Stimulated activated CD4-positive, alpha-beta T cell treated with anti-CD3 and anti-CD28 coated beads, Interleukin-4, amount 100 ng/mL, for 24 hours (primary cell): ENCODE results near the gene GAGE12D.
"Not testable (repeated sequence)": the region's sequence is repeated elsewhere in the genome, so short reads cannot be mapped to it uniquely, and the experiment has no call there.

Experiments
- DNase-seq: peaks from one replicate; pipeline ENCODE4 v3.0.0-alpha.2; 2020

Gene GAGE12D, protein sequence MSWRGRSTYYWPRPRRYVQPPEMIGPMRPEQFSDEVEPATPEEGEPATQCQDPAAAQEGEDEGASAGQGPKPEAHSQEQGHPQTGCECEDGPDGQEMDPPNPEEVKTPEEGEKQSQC

DNA sequence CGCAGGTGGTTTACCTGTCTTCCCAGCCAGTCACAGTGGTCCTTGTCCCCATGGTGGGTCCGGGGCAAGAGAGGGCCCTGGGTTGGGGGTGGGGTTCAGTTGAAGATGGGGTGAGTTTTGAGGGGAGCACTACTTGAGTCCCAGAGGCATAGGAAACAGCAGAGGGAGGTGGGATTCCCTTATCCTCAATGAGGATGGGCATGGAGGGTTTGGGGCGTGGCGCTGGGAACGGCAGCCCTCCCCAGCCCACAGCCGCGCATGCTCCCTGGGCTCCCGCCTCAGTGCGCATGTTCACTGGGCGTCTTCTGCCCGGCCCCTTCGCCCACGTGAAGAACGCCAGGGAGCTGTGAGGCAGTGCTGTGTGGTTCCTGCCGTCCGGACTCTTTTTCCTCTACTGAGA lies at the start of gene GAGE12D:
GAGE12D (plus strand) TSS at position 301 of the 400 bp plus-strand sequence. CDS start 1,155 bp downstream, outside the sequence.
- not testable (repeated sequence) for DNase-seq

DNA sequence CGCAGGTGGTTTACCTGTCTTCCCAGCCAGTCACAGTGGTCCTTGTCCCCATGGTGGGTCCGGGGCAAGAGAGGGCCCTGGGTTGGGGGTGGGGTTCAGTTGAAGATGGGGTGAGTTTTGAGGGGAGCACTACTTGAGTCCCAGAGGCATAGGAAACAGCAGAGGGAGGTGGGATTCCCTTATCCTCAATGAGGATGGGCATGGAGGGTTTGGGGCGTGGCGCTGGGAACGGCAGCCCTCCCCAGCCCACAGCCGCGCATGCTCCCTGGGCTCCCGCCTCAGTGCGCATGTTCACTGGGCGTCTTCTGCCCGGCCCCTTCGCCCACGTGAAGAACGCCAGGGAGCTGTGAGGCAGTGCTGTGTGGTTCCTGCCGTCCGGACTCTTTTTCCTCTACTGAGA lies 9.7 kb upstream of the GAGE12D start, which contains the start of gene GAGE12C:
GAGE12C (plus strand) TSS at position 301 of the 400 bp plus-strand sequence. CDS start 1,155 bp downstream, outside the sequence.
- DNase-seq = not testable (repeated sequence)

DNA sequence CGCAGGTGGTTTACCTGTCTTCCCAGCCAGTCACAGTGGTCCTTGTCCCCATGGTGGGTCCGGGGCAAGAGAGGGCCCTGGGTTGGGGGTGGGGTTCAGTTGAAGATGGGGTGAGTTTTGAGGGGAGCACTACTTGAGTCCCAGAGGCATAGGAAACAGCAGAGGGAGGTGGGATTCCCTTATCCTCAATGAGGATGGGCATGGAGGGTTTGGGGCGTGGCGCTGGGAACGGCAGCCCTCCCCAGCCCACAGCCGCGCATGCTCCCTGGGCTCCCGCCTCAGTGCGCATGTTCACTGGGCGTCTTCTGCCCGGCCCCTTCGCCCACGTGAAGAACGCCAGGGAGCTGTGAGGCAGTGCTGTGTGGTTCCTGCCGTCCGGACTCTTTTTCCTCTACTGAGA lies 9.5 kb downstream of the GAGE12D start, which contains the start of gene GAGE12E:
GAGE12E (plus strand) TSS at position 301 of the 400 bp plus-strand sequence. CDS start 1,155 bp downstream, outside the sequence.
- DNase-seq = not testable (repeated sequence)

DNA sequence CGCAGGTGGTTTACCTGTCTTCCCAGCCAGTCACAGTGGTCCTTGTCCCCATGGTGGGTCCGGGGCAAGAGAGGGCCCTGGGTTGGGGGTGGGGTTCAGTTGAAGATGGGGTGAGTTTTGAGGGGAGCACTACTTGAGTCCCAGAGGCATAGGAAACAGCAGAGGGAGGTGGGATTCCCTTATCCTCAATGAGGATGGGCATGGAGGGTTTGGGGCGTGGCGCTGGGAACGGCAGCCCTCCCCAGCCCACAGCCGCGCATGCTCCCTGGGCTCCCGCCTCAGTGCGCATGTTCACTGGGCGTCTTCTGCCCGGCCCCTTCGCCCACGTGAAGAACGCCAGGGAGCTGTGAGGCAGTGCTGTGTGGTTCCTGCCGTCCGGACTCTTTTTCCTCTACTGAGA lies 19.0 kb downstream of the GAGE12D start, which contains the start of gene GAGE12F:
GAGE12F (plus strand) TSS at position 301 of the 400 bp plus-strand sequence. CDS start 1,155 bp downstream, outside the sequence.
- not testable (repeated sequence) for DNase-seq

DNA sequence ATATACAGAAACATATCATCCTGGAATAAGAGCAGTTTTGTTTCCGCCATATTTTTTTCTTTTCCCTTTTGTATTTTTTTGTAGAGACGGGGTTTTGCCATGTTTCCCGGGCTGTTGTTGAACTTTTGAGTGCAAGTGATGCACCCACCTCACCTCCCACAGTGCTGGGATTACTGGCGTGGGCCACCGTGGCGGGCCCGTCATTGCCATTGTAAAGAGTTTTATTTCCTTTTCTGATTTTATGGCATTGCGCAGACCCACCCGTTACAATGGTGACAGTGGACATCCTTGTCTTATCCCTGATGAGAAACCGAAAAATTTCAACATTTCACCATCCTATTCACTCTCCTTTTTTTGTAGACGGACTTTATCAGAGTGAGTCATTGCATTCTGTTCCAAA lies 27.2 kb downstream of the GAGE12D start:
- DNase-seq = not testable (repeated sequence)

DNA sequence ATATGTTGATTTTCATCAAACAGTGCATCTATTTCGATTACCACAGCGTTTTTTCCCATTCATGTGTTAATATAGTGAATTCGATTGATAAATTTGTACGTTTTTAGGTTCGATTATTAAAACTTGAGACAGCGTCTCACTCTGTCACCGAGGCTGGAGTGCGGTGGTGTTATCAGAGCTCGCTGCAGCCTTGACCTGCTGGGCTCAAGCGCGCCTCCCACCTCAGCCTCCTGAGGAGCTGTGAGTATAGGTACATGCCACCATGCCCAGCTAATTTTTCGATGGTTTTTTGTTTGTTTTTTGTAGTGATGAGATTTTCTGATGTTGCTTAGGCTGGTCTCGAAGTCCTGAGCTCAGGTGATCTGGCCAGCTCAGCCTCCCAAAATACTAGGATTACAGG lies 27.6 kb downstream of the GAGE12D start:
- not testable (repeated sequence) for DNase-seq

DNA sequence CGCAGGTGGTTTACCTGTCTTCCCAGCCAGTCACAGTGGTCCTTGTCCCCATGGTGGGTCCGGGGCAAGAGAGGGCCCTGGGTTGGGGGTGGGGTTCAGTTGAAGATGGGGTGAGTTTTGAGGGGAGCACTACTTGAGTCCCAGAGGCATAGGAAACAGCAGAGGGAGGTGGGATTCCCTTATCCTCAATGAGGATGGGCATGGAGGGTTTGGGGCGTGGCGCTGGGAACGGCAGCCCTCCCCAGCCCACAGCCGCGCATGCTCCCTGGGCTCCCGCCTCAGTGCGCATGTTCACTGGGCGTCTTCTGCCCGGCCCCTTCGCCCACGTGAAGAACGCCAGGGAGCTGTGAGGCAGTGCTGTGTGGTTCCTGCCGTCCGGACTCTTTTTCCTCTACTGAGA lies 28.6 kb downstream of the GAGE12D start, which contains the start of gene GAGE12G:
GAGE12G (plus strand) TSS at position 301 of the 400 bp plus-strand sequence. CDS start 1,155 bp downstream, outside the sequence.
- not testable (repeated sequence) for DNase-seq

DNA sequence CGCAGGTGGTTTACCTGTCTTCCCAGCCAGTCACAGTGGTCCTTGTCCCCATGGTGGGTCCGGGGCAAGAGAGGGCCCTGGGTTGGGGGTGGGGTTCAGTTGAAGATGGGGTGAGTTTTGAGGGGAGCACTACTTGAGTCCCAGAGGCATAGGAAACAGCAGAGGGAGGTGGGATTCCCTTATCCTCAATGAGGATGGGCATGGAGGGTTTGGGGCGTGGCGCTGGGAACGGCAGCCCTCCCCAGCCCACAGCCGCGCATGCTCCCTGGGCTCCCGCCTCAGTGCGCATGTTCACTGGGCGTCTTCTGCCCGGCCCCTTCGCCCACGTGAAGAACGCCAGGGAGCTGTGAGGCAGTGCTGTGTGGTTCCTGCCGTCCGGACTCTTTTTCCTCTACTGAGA lies 38.1 kb downstream of the GAGE12D start, which contains the start of gene GAGE12H:
GAGE12H (plus strand) TSS at position 301 of the 400 bp plus-strand sequence. CDS start 1,155 bp downstream, outside the sequence.
- not testable (repeated sequence) for DNase-seq

DNA sequence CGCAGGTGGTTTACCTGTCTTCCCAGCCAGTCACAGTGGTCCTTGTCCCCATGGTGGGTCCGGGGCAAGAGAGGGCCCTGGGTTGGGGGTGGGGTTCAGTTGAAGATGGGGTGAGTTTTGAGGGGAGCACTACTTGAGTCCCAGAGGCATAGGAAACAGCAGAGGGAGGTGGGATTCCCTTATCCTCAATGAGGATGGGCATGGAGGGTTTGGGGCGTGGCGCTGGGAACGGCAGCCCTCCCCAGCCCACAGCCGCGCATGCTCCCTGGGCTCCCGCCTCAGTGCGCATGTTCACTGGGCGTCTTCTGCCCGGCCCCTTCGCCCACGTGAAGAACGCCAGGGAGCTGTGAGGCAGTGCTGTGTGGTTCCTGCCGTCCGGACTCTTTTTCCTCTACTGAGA lies 47.7 kb downstream of the GAGE12D start, which contains the start of gene GAGE2A:
GAGE2A (plus strand) TSS at position 301 of the 400 bp plus-strand sequence. CDS start 1,155 bp downstream, outside the sequence.
- not testable (repeated sequence) for DNase-seq

DNA sequence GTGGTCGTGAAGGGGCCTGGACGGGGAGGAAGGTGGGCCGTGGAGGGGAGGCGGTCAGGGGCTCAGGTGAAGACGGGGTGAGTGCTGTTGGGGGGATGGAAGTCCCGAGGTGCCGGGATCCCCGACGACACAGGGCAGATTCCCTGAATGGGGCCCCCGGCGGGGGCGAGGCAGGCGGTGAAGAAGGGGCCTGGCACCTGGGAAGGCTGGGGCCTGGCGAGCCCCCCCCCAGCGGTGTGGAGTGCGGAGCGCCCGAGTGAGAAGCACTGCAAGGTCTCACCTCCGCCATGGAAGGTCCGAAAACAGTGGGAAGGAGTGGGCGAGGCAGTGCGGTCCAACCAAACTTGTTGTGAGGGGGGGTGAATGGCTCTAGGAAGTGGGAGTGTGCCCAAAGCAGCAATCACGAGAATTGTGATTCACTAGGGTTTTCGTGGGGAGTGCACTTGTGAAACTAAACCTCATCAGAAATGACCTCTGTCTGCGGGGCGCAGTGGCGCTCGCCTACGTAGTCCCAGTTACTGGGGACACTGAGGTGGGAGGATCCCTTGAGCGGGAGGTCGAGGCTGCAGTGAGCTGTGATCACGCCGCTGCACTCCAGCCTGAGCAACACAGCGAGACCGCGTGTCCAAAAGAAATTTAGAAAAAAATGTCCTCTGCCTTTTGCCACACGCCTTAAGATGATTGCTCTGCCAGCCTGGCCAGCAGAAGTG lies 48.4 kb downstream of the GAGE12D start:
- DNase-seq = peak; percentile 5

DNA sequence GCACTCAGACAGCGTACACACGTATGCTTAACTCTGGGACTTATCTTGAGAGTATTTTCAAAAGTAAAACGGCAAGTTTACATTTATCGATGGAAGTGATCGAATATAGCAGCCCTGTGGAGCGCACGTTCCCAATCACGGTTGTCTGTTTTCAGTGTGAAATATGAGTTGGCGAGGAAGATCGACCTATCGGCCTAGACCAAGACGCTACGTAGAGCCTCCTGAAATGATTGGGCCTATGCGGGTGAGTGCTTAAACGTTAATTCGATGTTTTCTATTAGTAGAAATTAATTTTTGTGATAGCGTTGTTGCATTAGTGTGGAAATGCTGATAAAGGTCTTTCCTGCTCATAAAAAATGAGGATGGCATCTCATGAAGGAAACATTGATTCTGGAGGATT lies 49.0 kb downstream of the GAGE12D start:
- not testable (repeated sequence) for DNase-seq
